HepG2 (cell line): ENCODE measurements around the gene RAB6A. TPM values are rescaled to one million over a fixed set of nuclear protein-coding genes. Genes with fewer than 3 reads are reported as not detected.

Source experiments
- FOXC1 ChIP-seq: sonication (generic); formaldehyde crosslinking; IDR thresholded peaks from 2 replicates; pipeline ENCODE4 v1.8.0; 2022; ENCODE audit warnings: mild to moderate bottlenecking, missing genetic modification reagents, borderline replicate concordance
- LBX2 ChIP-seq: sonication (generic); formaldehyde crosslinking; IDR thresholded peaks from 2 replicates; pipeline ENCODE4 v1.5.0; 2020; ENCODE audit warnings: missing genetic modification reagents, mild to moderate bottlenecking, borderline replicate concordance
- NFE2L2 ChIP-seq: fragments of 150-350 bp; IDR thresholded peaks from 2 replicates; pipeline ENCODE4 v1.6.1; 2014; ENCODE audit warnings: low read length
- TCF12 ChIP-seq, 2 experiments: fragments of 450-650 bp in 1 of 2; sonication (generic) in 1 of 2; formaldehyde crosslinking in 1 of 2; IDR thresholded peaks; 2 replicates each; pipeline versions ENCODE4 v1.6.1 to v1.8.0; 2017 to 2022; ENCODE audit warnings: antibody characterized with exemption in 1 of 2, mild to moderate bottlenecking in 1 of 2, missing genetic modification reagents in 1 of 2, moderate library complexity in 1 of 2
- TOE1 ChIP-seq: sonication (generic); formaldehyde crosslinking; IDR thresholded peaks from 2 replicates; pipeline ENCODE4 v1.4.0; 2020; ENCODE audit warnings: mild to moderate bottlenecking, missing genetic modification reagents
- polyA plus RNA-seq, 8 experiments: library from polyadenylated mRNA; depleted of rRNA in 3 of 8; stranded (reverse) in 7 of 8; unstranded in 1 of 8; fragments of >200 nt; fragmentation: Illumina TruSeq in 4 of 8; extraction: Trizol in 4 of 8; gene quantifications; 2 replicates each; pipeline versions ENCODE4 v1.2.1 to v1.2.3, GENCODE V29; 2011 to 2016; ENCODE audit warnings: low read depth in 4 of 8, missing spikeins in 1 of 8, mixed read lengths in 1 of 8; ENCODE audit not compliant: insufficient read depth in 1 of 8
- total RNA-seq, 5 experiments: library from RNA; depleted of rRNA; stranded (reverse); fragments of >200 nt; fragmentation: Illumina TruSeq; extraction: Trizol; gene quantifications; 2 replicates each; pipeline ENCODE4 v1.2.3, GENCODE V29; 2016; ENCODE audit warnings: low read depth in 1 of 5
- TF ChIP-seq, protein P1 (sequence below): sonication (generic); formaldehyde crosslinking; IDR thresholded peaks from 2 replicates; pipeline ENCODE4 v1.5.1; 2020; ENCODE audit warnings: mild to moderate bottlenecking, missing genetic modification reagents, borderline replicate concordance
- TF ChIP-seq, protein P2 (sequence below): sonication (generic); formaldehyde crosslinking; IDR thresholded peaks from 2 replicates; pipeline ENCODE4 v1.5.0; 2020; ENCODE audit warnings: mild to moderate bottlenecking, missing genetic modification reagents, borderline replicate concordance

RAB6A gene
- total and polyA plus RNA-seq, 2 of the 13 experiments (the other 11 are each of a cell fraction or from before 2014, with no cell fraction given) = 74.3 to 121 TPM

- TF ChIP-seq FOXC1 (CRISPR knock-in tag) = 0 out of 2 replicates have a peak, but pooled peaks have one; percentile 31
- TF ChIP-seq TCF12 (IDR thresholded peaks at IDR 0.05) = no peak
- TF ChIP-seq TCF12 (CRISPR knock-in tag; IDR thresholded peaks at IDR 0.05) = no peak
- TF ChIP-seq, protein P1, sequence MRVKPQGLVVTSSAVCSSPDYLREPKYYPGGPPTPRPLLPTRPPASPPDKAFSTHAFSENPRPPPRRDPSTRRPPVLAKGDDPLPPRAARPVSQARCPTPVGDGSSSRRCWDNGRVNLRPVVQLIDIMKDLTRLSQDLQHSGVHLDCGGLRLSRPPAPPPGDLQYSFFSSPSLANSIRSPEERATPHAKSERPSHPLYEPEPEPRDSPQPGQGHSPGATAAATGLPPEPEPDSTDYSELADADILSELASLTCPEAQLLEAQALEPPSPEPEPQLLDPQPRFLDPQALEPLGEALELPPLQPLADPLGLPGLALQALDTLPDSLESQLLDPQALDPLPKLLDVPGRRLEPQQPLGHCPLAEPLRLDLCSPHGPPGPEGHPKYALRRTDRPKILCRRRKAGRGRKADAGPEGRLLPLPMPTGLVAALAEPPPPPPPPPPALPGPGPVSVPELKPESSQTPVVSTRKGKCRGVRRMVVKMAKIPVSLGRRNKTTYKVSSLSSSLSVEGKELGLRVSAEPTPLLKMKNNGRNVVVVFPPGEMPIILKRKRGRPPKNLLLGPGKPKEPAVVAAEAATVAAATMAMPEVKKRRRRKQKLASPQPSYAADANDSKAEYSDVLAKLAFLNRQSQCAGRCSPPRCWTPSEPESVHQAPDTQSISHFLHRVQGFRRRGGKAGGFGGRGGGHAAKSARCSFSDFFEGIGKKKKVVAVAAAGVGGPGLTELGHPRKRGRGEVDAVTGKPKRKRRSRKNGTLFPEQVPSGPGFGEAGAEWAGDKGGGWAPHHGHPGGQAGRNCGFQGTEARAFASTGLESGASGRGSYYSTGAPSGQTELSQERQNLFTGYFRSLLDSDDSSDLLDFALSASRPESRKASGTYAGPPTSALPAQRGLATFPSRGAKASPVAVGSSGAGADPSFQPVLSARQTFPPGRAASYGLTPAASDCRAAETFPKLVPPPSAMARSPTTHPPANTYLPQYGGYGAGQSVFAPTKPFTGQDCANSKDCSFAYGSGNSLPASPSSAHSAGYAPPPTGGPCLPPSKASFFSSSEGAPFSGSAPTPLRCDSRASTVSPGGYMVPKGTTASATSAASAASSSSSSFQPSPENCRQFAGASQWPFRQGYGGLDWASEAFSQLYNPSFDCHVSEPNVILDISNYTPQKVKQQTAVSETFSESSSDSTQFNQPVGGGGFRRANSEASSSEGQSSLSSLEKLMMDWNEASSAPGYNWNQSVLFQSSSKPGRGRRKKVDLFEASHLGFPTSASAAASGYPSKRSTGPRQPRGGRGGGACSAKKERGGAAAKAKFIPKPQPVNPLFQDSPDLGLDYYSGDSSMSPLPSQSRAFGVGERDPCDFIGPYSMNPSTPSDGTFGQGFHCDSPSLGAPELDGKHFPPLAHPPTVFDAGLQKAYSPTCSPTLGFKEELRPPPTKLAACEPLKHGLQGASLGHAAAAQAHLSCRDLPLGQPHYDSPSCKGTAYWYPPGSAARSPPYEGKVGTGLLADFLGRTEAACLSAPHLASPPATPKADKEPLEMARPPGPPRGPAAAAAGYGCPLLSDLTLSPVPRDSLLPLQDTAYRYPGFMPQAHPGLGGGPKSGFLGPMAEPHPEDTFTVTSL (CRISPR knock-in tag) = no peak
- TF ChIP-seq TOE1 (CRISPR knock-in tag) = no peak
- TF ChIP-seq LBX2 = no peak
- no peak for TF ChIP-seq NFE2L2
- TF ChIP-seq, protein P2, sequence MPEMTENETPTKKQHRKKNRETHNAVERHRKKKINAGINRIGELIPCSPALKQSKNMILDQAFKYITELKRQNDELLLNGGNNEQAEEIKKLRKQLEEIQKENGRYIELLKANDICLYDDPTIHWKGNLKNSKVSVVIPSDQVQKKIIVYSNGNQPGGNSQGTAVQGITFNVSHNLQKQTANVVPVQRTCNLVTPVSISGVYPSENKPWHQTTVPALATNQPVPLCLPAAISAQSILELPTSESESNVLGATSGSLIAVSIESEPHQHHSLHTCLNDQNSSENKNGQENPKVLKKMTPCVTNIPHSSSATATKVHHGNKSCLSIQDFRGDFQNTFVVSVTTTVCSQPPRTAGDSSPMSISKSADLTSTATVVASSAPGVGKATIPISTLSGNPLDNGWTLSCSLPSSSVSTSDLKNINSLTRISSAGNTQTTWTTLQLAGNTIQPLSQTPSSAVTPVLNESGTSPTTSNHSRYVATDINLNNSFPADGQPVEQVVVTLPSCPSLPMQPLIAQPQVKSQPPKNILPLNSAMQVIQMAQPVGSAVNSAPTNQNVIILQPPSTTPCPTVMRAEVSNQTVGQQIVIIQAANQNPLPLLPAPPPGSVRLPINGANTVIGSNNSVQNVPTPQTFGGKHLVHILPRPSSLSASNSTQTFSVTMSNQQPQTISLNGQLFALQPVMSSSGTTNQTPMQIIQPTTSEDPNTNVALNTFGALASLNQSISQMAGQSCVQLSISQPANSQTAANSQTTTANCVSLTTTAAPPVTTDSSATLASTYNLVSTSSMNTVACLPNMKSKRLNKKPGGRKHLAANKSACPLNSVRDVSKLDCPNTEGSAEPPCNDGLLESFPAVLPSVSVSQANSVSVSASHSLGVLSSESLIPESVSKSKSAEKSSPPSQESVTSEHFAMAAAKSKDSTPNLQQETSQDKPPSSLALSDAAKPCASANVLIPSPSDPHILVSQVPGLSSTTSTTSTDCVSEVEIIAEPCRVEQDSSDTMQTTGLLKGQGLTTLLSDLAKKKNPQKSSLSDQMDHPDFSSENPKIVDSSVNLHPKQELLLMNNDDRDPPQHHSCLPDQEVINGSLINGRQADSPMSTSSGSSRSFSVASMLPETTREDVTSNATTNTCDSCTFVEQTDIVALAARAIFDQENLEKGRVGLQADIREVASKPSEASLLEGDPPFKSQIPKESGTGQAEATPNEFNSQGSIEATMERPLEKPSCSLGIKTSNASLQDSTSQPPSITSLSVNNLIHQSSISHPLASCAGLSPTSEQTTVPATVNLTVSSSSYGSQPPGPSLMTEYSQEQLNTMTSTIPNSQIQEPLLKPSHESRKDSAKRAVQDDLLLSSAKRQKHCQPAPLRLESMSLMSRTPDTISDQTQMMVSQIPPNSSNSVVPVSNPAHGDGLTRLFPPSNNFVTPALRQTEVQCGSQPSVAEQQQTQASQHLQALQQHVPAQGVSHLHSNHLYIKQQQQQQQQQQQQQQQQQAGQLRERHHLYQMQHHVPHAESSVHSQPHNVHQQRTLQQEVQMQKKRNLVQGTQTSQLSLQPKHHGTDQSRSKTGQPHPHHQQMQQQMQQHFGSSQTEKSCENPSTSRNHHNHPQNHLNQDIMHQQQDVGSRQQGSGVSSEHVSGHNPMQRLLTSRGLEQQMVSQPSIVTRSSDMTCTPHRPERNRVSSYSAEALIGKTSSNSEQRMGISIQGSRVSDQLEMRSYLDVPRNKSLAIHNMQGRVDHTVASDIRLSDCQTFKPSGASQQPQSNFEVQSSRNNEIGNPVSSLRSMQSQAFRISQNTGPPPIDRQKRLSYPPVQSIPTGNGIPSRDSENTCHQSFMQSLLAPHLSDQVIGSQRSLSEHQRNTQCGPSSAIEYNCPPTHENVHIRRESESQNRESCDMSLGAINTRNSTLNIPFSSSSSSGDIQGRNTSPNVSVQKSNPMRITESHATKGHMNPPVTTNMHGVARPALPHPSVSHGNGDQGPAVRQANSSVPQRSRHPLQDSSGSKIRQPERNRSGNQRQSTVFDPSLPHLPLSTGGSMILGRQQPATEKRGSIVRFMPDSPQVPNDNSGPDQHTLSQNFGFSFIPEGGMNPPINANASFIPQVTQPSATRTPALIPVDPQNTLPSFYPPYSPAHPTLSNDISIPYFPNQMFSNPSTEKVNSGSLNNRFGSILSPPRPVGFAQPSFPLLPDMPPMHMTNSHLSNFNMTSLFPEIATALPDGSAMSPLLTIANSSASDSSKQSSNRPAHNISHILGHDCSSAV (CRISPR knock-in tag) = no peak
Observed at GRCh38 chr11:73760679-73761402, at the start of gene RAB6A (continued).
